Measurements from ENCODE around the gene LAMC3.

DNA sequence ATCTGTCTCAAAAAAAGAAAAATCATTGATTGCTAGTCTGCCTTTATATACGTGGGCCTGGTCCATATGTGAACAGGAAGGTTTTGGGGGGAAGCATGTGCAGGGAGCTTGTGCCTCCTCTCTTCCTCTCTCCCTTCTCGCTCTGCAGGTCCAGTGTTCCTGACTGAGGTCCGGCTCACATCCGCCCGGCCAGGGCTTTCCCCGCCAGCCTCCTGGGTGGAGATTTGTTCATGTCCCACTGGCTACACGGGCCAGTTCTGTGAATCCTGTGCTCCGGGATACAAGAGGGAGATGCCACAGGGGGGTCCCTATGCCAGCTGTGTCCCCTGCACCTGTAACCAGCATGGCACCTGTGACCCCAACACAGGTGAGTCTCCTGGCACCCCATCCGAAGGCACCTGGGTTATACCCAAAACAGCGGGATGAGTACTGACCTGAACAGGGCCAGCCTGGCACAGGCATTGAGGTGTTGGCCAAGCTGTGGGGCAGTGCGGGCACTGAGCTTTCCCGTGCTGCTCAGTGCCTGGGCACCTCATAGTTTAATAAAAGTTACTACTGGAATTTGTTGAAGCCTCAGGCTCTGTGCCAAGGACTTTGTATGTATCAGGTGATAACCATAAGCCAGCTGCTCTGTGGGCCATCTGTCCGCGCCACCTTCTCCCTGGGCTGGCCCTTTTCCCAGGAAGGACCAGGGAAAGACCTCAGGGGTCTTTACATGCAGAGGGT is 48.0 kb downstream of the LAMC3 start:
- no peak for TF ChIP-seq HDGF (IDR thresholded peaks at IDR 0.05; ENCODE audit: borderline replicate concordance)
- no peak for TF ChIP-seq BHLHE40 (IDR thresholded peaks at IDR 0.05; ENCODE audit: borderline replicate concordance)
- no peak for TF ChIP-seq TARDBP (IDR thresholded peaks at IDR 0.05)
- TF ChIP-seq L3MBTL2 (conservative IDR thresholded peaks at IDR 0.05): no peak
- TF ChIP-seq ARNT (IDR thresholded peaks at IDR 0.05): no peak
- TF ChIP-seq FOXK2 (IDR thresholded peaks at IDR 0.05): no peak
- no peak for TF ChIP-seq LEF1 (IDR thresholded peaks at IDR 0.05; ENCODE audit: borderline replicate concordance)
- no peak for TF ChIP-seq FOXM1 (IDR thresholded peaks at IDR 0.05; ENCODE audit: borderline replicate concordance)
- no peak for TF ChIP-seq SUZ12 (IDR thresholded peaks at IDR 0.05)
- TF ChIP-seq SP1 (IDR thresholded peaks at IDR 0.05): no peak
- TF ChIP-seq, protein P1, sequence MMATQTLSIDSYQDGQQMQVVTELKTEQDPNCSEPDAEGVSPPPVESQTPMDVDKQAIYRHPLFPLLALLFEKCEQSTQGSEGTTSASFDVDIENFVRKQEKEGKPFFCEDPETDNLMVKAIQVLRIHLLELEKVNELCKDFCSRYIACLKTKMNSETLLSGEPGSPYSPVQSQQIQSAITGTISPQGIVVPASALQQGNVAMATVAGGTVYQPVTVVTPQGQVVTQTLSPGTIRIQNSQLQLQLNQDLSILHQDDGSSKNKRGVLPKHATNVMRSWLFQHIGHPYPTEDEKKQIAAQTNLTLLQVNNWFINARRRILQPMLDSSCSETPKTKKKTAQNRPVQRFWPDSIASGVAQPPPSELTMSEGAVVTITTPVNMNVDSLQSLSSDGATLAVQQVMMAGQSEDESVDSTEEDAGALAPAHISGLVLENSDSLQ (IDR thresholded peaks at IDR 0.05): no peak
- TF ChIP-seq NFRKB (IDR thresholded peaks at IDR 0.05): no peak

Data from HEK293T (cell line).